ENCODE results near the gene UBAC2. TPM values are rescaled to one million over a fixed set of nuclear protein-coding genes. Genes with fewer than 3 reads are reported as not detected.

The UBAC2 gene
- total RNA-seq, 1 donor from 2014 or later = 87.7 TPM

DNA sequence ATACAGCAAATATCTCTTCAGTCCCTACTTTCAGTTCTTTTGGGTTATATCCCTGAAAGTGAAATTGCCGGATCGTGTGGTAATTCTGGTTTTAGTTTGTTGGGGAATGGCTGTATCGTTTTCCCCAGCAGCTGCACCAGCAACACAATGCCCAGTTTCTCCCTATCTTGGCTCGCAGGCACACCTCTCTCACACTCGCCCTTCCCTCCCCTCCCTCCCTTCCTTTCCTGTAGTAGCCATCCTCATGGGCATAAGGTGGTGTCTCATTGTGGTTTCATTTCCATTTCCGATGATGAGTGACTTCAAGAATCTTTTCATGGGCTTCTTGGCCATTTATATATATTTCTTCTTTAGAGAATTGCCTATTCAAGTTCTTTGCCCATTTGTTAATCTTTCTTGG is 66.2 kb downstream of the UBAC2 start:
- Mint-ChIP-seq H3K9me3 (peaks cover 3% of the 10 kb centered on the region), H3K27ac (no peak overlapping the region), H3K4me1 (no peaks in the 10 kb centered on the region), H3K36me3 (peaks cover 6% of the 10 kb centered on the region), H3K4me3 (no peak overlapping the region), H3K27me3 (ENCODE audit: insufficient read depth, low read depth) (peaks cover 5% of the 10 kb centered on the region)
- H3K4me3 ChIP-seq = no peak overlapping the region
- no peak overlapping the region for H3K9ac ChIP-seq
- DNase-seq (ENCODE audit: low spot score) = no peak
- H3K4me2 ChIP-seq = no peak overlapping the region
- no peak overlapping the region for H3K27ac ChIP-seq
- peaks cover 21% of the 10 kb centered on the region for H4K20me1 ChIP-seq (ENCODE audit: low read depth)
- H3K9me3 ChIP-seq (ENCODE audit: low read depth) = no peaks in the 10 kb centered on the region
- H3K36me3 ChIP-seq = no peaks in the 10 kb centered on the region
- no peaks in the 10 kb centered on the region for H3K4me1 ChIP-seq
- H2AFZ ChIP-seq (replicated peaks) = no peak overlapping the region
- TF ChIP-seq EZH2phosphoT487 (IDR thresholded peaks at IDR 0.05) (no peak), EZH2 (IDR thresholded peaks at IDR 0.05) (no peak)
- TF ChIP-seq, protein P1, sequence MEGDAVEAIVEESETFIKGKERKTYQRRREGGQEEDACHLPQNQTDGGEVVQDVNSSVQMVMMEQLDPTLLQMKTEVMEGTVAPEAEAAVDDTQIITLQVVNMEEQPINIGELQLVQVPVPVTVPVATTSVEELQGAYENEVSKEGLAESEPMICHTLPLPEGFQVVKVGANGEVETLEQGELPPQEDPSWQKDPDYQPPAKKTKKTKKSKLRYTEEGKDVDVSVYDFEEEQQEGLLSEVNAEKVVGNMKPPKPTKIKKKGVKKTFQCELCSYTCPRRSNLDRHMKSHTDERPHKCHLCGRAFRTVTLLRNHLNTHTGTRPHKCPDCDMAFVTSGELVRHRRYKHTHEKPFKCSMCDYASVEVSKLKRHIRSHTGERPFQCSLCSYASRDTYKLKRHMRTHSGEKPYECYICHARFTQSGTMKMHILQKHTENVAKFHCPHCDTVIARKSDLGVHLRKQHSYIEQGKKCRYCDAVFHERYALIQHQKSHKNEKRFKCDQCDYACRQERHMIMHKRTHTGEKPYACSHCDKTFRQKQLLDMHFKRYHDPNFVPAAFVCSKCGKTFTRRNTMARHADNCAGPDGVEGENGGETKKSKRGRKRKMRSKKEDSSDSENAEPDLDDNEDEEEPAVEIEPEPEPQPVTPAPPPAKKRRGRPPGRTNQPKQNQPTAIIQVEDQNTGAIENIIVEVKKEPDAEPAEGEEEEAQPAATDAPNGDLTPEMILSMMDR (IDR thresholded peaks at IDR 0.05) = no peak
- no peaks in the 10 kb centered on the region for H3K27me3 ChIP-seq
- peaks cover 18% of the 10 kb centered on the region for H3F3A ChIP-seq (ENCODE audit: low read depth)
- H3K79me2 ChIP-seq (ENCODE audit: low read depth) = no peaks in the 10 kb centered on the region

DNA sequence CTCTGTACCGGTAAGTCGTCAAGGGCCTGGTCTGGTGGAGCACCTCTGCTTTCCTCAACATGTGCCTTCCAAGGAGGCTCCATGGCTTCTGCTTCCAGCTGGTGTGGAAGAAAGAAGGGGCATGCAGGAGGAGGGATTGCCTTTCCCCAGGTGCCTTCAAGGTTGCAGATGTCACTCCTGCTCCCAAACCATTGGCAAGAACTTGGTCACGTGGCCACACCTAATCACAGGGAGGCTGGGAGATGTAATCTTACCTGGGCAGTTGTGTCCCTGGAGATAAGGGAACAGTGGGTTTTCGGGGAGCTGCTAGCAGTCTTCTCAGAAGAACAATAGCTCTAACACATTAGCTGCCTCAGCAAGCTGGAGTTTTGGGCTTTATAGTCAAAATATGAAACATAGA is 67.3 kb downstream of the UBAC2 start:
- no peaks in the 10 kb centered on the region for H3K4me1 ChIP-seq
- no peak overlapping the region for H3K27ac ChIP-seq
- peaks cover 13% of the 10 kb centered on the region for H3K36me3 Mint-ChIP-seq
- H3K4me3 ChIP-seq = no peak overlapping the region
- no peak for DNase-seq (ENCODE audit: low spot score)
- no peaks in the 10 kb centered on the region for H3K4me1 Mint-ChIP-seq
- H3K27me3 Mint-ChIP-seq (ENCODE audit: insufficient read depth, low read depth) = peaks cover 5% of the 10 kb centered on the region
- H3K36me3 ChIP-seq = no peaks in the 10 kb centered on the region
- no peak overlapping the region for H3K27ac Mint-ChIP-seq
- no peaks in the 10 kb centered on the region for H3K9me3 ChIP-seq (ENCODE audit: low read depth)
- no peak overlapping the region for H3K4me3 Mint-ChIP-seq
- H3K4me2 ChIP-seq = no peak overlapping the region
- H2AFZ ChIP-seq (replicated peaks) = no peak overlapping the region
- H4K20me1 ChIP-seq (ENCODE audit: low read depth) = peaks cover 17% of the 10 kb centered on the region
- H3K9me3 Mint-ChIP-seq = peaks cover 3% of the 10 kb centered on the region
- no peaks in the 10 kb centered on the region for H3K27me3 ChIP-seq
- TF ChIP-seq EZH2phosphoT487 (IDR thresholded peaks at IDR 0.05) (no peak), EZH2 (IDR thresholded peaks at IDR 0.05) (no peak)
- TF ChIP-seq, protein P1 (IDR thresholded peaks at IDR 0.05) = no peak
- no peaks in the 10 kb centered on the region for H3K79me2 ChIP-seq (ENCODE audit: low read depth)
- peaks cover 18% of the 10 kb centered on the region for H3F3A ChIP-seq (ENCODE audit: low read depth)
- no peak overlapping the region for H3K9ac ChIP-seq

DNA sequence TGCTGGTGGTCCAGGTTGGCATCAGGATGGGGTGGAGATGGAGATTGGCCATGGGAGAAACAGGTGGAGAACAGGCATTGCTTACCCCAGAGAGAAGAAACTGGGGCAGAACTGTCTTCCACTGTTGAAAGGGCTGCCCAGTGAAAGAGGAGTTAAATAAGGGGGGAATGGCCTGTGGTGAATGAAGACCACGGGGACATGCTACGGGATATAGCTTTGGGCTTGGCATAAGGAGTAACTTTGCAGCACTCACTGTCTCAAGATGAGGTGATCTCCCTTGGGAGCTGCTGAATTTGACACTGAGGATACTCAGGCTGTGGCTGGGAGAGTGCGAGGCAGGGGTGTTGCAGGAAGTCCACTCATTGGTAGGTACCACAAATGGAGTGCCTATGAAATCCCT is 68.2 kb downstream of the UBAC2 start:
- H3K4me3 Mint-ChIP-seq = no peak overlapping the region
- H3K4me1 ChIP-seq = no peaks in the 10 kb centered on the region
- no peak overlapping the region for H3K4me3 ChIP-seq
- peaks cover 13% of the 10 kb centered on the region for H3K36me3 Mint-ChIP-seq
- peaks cover 17% of the 10 kb centered on the region for H4K20me1 ChIP-seq (ENCODE audit: low read depth)
- no peak overlapping the region for H3K27ac Mint-ChIP-seq
- H3K27me3 Mint-ChIP-seq (ENCODE audit: insufficient read depth, low read depth) = peaks cover 5% of the 10 kb centered on the region
- no peak overlapping the region for H3K9ac ChIP-seq
- no peaks in the 10 kb centered on the region for H3K4me1 Mint-ChIP-seq
- H3F3A ChIP-seq (ENCODE audit: low read depth) = peaks cover 17% of the 10 kb centered on the region
- H3K36me3 ChIP-seq = no peaks in the 10 kb centered on the region
- H3K9me3 Mint-ChIP-seq = peaks cover 3% of the 10 kb centered on the region
- H3K79me2 ChIP-seq (ENCODE audit: low read depth) = no peaks in the 10 kb centered on the region
- H2AFZ ChIP-seq (replicated peaks) = no peak overlapping the region
- DNase-seq (ENCODE audit: low spot score) = no peak
- no peak overlapping the region for H3K27ac ChIP-seq
- H3K9me3 ChIP-seq (ENCODE audit: low read depth) = no peaks in the 10 kb centered on the region
- no peak overlapping the region for H3K4me2 ChIP-seq
- H3K27me3 ChIP-seq = no peaks in the 10 kb centered on the region
- TF ChIP-seq EZH2phosphoT487 (IDR thresholded peaks at IDR 0.05) (no peak), EZH2 (IDR thresholded peaks at IDR 0.05) (no peak)
- TF ChIP-seq, protein P1 (IDR thresholded peaks at IDR 0.05) = no peak

Data from neural progenitor cell (in vitro differentiated cells).